Psoas muscle (tissue), 8 donors: ENCODE data around the gene LPP. TPM values are rescaled to one million over a fixed set of nuclear protein-coding genes. Genes with fewer than 3 reads are reported as not detected.

Experiments
- ATAC-seq, 4 donors: fragments of 200-7000 bp; cut with Tn5 transposase; one replicate each; pipeline ENCODE4 v1.9.1; 2020; ENCODE audit warnings: moderate library complexity in 3 of 4, mild to moderate bottlenecking in 2 of 4
- DNase-seq, 2 donors: peaks; one replicate each; pipeline ENCODE4 v3.0.0-alpha.2; 2020
- H3K27ac ChIP-seq: fragments of 200-600 bp; one replicate; pipeline ENCODE4 v1.8.0; 2022
- H3K27me3 ChIP-seq, 3 donors: fragments of 200-600 bp in 1 of 3; one replicate each; pipeline versions ENCODE4 v1.6.1 to v1.8.0; 2013 to 2022; ENCODE audit warnings: low read length in 2 of 3, mild to moderate bottlenecking in 2 of 3, moderate library complexity in 1 of 3; ENCODE audit not compliant: insufficient read depth in 3 of 3
- H3K36me3 ChIP-seq, 2 donors: fragments of 200-600 bp in 1 of 2; one replicate each; pipeline versions ENCODE4 v1.6.1 to v1.8.0; 2013 to 2022; ENCODE audit warnings: low read depth in 1 of 2, mild to moderate bottlenecking in 1 of 2, moderate library complexity in 1 of 2; ENCODE audit not compliant: insufficient read depth in 1 of 2
- H3K4me1 ChIP-seq: fragments of 200-600 bp; one replicate; pipeline ENCODE4 v1.8.0; 2022
- H3K4me3 ChIP-seq: fragments of 200-600 bp; one replicate; pipeline ENCODE4 v1.8.0; 2022; ENCODE audit warnings: mild to moderate bottlenecking
- H3K9me3 ChIP-seq: fragments of 200-600 bp; one replicate; pipeline ENCODE4 v1.8.0; 2022
- CTCF ChIP-seq: fragments of 200-600 bp; IDR thresholded peaks from one replicate; pipeline ENCODE4 v1.8.0; 2022; ENCODE audit warnings: antibody characterized with exemption
- WGBS, 3 donors: extraction: QIAGEN DNeasy Blood & Tissue Kit; methylation state at CpG; one replicate each; pipeline versions ENCODE4 v1.1.6 to v1.1.7; 2013; 5-methylcytosine and 5-hydroxymethylcytosine counted together
- intact Hi-C, 2 donors: fragments of 100-400 bp; cut with DNase I; formaldehyde crosslinking; loops; one replicate each; pipeline versions ENCODE4 v1.11.0 to v1.14.2; 2022
- polyA plus RNA-seq, 3 donors: library from polyadenylated mRNA; stranded (reverse); fragments of 200-250 nt; gene quantifications; one replicate each; pipeline ENCODE4 v1.2.3, GENCODE V29; 2013
- total RNA-seq, 4 donors: library from RNA; stranded (reverse); fragmentation: NEBNext Ultra II Directional in 2 of 4; extraction: Animal tissue kit (Norgen Biotek cat#: 25700) in 2 of 4; gene quantifications; one replicate each; pipeline versions ENCODE4 v1.2.1 to v1.2.4, GENCODE V29; 2021 to 2023
- donor health status: healthy with polysubstance abuse.
- donor health status: DM: no; HTN: no; CAD: no; lungs with moderate emphysema.
- donor health status: Bipolar disorder and iron deficiency.
- donor health status: healthy.
- donor health status: DM: yes; HTN: yes; CAD: no.
- donor health status: DM: no; HTN: no; CAD: no.
- donor health status: DM: no; HTN: no; CAD: no.
- donor health status: DM: yes; HTN: yes; CAD: no.

Gene LPP
- total and polyA plus RNA-seq, 7 donors: 2.6 to 80.3 (median 42.8) TPM

- Histone ChIP-seq H3K9me3 (no peaks in the 10 kb centered on the region), H3K4me3 (no peak overlapping the region), H3K27me3 (no peaks in the 10 kb centered on the region), H3K27ac (peak overlapping the region; percentile 85), H3K36me3 (peaks cover 0 to 5% of the 10 kb centered on the region in 2 donors), H3K4me1 (peaks cover 50% of the 10 kb centered on the region)
- ATAC-seq (no peak), DNase-seq (no peak)
- intact Hi-C loops: loop anchor here in 1 of 2 donors (5.0 kb wide), 1 partner anchor 38 kb away; no protein-coding TSS in a partner anchor
- WGBS, 3 donors: 90 to 98% (median 93%) methylated on average over 2 of the region's 2 CpGs
- no peak for TF ChIP-seq CTCF
Observed at GRCh38 chr3:188229726-188230125, 75.8 kb downstream of the LPP start.

- Histone ChIP-seq H3K27me3 (no peaks in the 10 kb centered on the region), H3K27ac (peak overlapping the region; percentile 85), H3K4me3 (no peak overlapping the region), H3K36me3 (no peaks in the 10 kb centered on the region), H3K9me3 (no peaks in the 10 kb centered on the region), H3K4me1 (peaks cover 50% of the 10 kb centered on the region)
- 32 to 47% (median 36%) methylated on average over 5 of the region's 5 CpGs for WGBS, 3 donors
- DNase-seq (peak; percentile 36 to 66), ATAC-seq (peak; percentile 94 to 97 (median 96))
- intact Hi-C loops: loop anchor here in 1 of 2 donors (5.0 kb wide), 1 partner anchor 36 kb away; no protein-coding TSS in a partner anchor
- no peak for TF ChIP-seq CTCF
Observed at GRCh38 chr3:188230962-188231361, 77.0 kb downstream of the LPP start.

GRCh38 chr3:188231456-188231855 lies 77.5 kb downstream of the LPP start:
- H3K36me3 ChIP-seq: no peaks in the 10 kb centered on the region
- ATAC-seq: peak in 3 of 4 donors; percentile 39 to 57 (median 43)
- peak in 1 of 2 donors; percentile 61 for DNase-seq
- 92 to 97% (median 92%) methylated on average over 8 of the region's 8 CpGs for WGBS, 3 donors
- no peaks in the 10 kb centered on the region for H3K27me3 ChIP-seq
- H3K4me1 ChIP-seq: peaks cover 50% of the 10 kb centered on the region
- no peak for TF ChIP-seq CTCF
- H3K9me3 ChIP-seq: no peaks in the 10 kb centered on the region
- intact Hi-C loops: loop anchor here in 1 of 2 donors (5.0 kb wide), 1 partner anchor 36 kb away; no protein-coding TSS in a partner anchor
- peak overlapping the region; percentile 85 for H3K27ac ChIP-seq
- H3K4me3 ChIP-seq: no peak overlapping the region

GRCh38 chr3:188232656-188233055 lies 78.7 kb downstream of the LPP start:
- H3K36me3 ChIP-seq: no peaks in the 10 kb centered on the region
- TF ChIP-seq CTCF: no peak
- intact Hi-C loops: loop anchor here in 1 of 2 donors (5.0 kb wide), 1 partner anchor 35 kb away; no protein-coding TSS in a partner anchor
- 48 to 72% (median 71%) methylated on average over 2 of the region's 2 CpGs for WGBS, 3 donors
- no peaks in the 10 kb centered on the region for H3K27me3 ChIP-seq
- H3K27ac ChIP-seq: peak overlapping the region; percentile 85
- H3K4me1 ChIP-seq: peaks cover 50% of the 10 kb centered on the region
- no peak for ATAC-seq
- H3K4me3 ChIP-seq: no peak overlapping the region
- no peaks in the 10 kb centered on the region for H3K9me3 ChIP-seq
- DNase-seq: no peak

- intact Hi-C loops: loop anchor here in 1 of 2 donors (5.0 kb wide), 1 partner anchor 34 kb away; no protein-coding TSS in a partner anchor
- Histone ChIP-seq H3K27me3 (no peaks in the 10 kb centered on the region), H3K4me1 (peaks cover 50% of the 10 kb centered on the region), H3K27ac (peak overlapping the region; percentile 85), H3K4me3 (no peak overlapping the region), H3K9me3 (no peaks in the 10 kb centered on the region), H3K36me3 (no peaks in the 10 kb centered on the region)
- no peak for TF ChIP-seq CTCF
- 20 to 40% (median 40%) methylated on average over 1 of the region's 1 CpG for WGBS, 3 donors
- DNase-seq (no peak), ATAC-seq (peak in 1 of 4 donors; percentile 52)
Observed at GRCh38 chr3:188233320-188233719, 79.4 kb downstream of the LPP start.
